OCI-LY7 (cell line): Measurements from ENCODE around the gene CCR3. TPM values are rescaled to one million over a fixed set of nuclear protein-coding genes. Genes with fewer than 3 reads are reported as not detected.

Experiments
- BruUV-seq: library from RNA; stranded (reverse); fragments of 400-500 nt; replicated peaks from 2 replicates; lab custom pipeline; 2021; lab: Mats Ljungman, UMichigan
- CTCF ChIA-PET: fragments of 300-600 bp; sonication (Branson Sonifier 250); formaldehyde crosslinking; loops from one replicate; lab custom pipeline; 2022; ENCODE audit warnings: antibody characterized with exemption; ENCODE audit not compliant: unreplicated experiment; lab: Charles Lee
- POLR2A ChIA-PET: fragments of 300-600 bp; sonication (Branson Sonifier 250); formaldehyde crosslinking; loops from one replicate; lab custom pipeline; 2022; ENCODE audit warnings: antibody characterized with exemption; lab: Charles Lee
- DNase-seq: peaks from one replicate; pipeline ENCODE4 v3.0.0-alpha.2; 2015; ENCODE audit warnings: low spot score
- H2AFZ ChIP-seq: fragments of 200-600 bp; sonication (generic), shearing (Covaris generic); 2 replicates; pipeline ENCODE4 v1.6.1; 2014; ENCODE audit warnings: mild to moderate bottlenecking, antibody characterized with exemption, low read length, moderate library complexity
- H3K27ac ChIP-seq: fragments of 200-600 bp; sonication (generic); 2 replicates; pipeline ENCODE4 v1.5.1; 2014; ENCODE audit warnings: mixed run types, low read depth, mild to moderate bottlenecking, moderate library complexity, low read length, inconsistent platforms; ENCODE audit not compliant: poor library complexity, severe bottlenecking
- H3K36me3 ChIP-seq: fragments of 200-600 bp; sonication (generic); 2 replicates; pipeline ENCODE4 v1.6.1; 2014; ENCODE audit warnings: mild to moderate bottlenecking, antibody characterized with exemption, low read length, moderate library complexity, mixed read lengths; ENCODE audit not compliant: insufficient read depth
- H3K4me1 ChIP-seq: fragments of 200-600 bp; sonication (generic); 2 replicates; pipeline ENCODE4 v1.5.1; 2014; ENCODE audit warnings: mild to moderate bottlenecking, low read length; ENCODE audit not compliant: insufficient read depth, poor library complexity, severe bottlenecking
- H3K4me2 ChIP-seq: fragments of 200-600 bp; sonication (generic); 2 replicates; pipeline ENCODE4 v1.6.1; 2014; ENCODE audit warnings: mild to moderate bottlenecking, low read length
- H3K4me3 ChIP-seq: fragments of 200-600 bp; sonication (generic); 2 replicates; pipeline ENCODE4 v1.5.1; 2014; ENCODE audit warnings: mild to moderate bottlenecking, low read depth, low read length; ENCODE audit not compliant: poor library complexity, severe bottlenecking
- H3K79me2 ChIP-seq: fragments of 200-600 bp; sonication (generic); 2 replicates; pipeline ENCODE4 v1.6.1; 2016; ENCODE audit warnings: low read depth, mild to moderate bottlenecking, low read length, moderate library complexity, mixed read lengths; ENCODE audit not compliant: insufficient read depth
- H3K9me2 ChIP-seq: fragments of 200-600 bp; sonication (generic); 2 replicates; pipeline ENCODE4 v1.6.1; 2016; ENCODE audit warnings: mild to moderate bottlenecking, low read length, mixed read lengths; ENCODE audit not compliant: insufficient read depth
- H3K9me3 ChIP-seq: fragments of 200-600 bp; sonication (generic); 2 replicates; pipeline ENCODE4 v1.6.1; 2014; ENCODE audit warnings: mild to moderate bottlenecking, mixed run types, low read length, mixed read lengths
- H4K20me1 ChIP-seq: fragments of 200-600 bp; sonication (generic); 2 replicates; pipeline ENCODE4 v1.6.1; 2014; ENCODE audit warnings: mild to moderate bottlenecking, antibody characterized with exemption, low read length, moderate library complexity, mixed read lengths; ENCODE audit not compliant: insufficient read depth
- CTCF ChIP-seq: fragments of 200-600 bp; sonication (generic); conservative IDR thresholded peaks from 2 replicates; pipeline ENCODE4 v1.5.1; 2014; ENCODE audit warnings: mild to moderate bottlenecking, antibody characterized with exemption, low read length, moderate library complexity, mixed read lengths
- EZH2phosphoT487 ChIP-seq: fragments of 200-600 bp; sonication (generic); IDR thresholded peaks from 2 replicates; pipeline ENCODE4 v1.6.1; 2018; ENCODE audit warnings: low read depth, borderline replicate concordance, mild to moderate bottlenecking, mixed run types, antibody characterized with exemption, low read length, moderate library complexity, mixed read lengths
- intact Hi-C: fragments of 100-400 bp; cut with micrococcal nuclease; formaldehyde crosslinking; loops from one replicate; pipeline ENCODE4 v1.10.0; 2022; ENCODE audit not compliant: unreplicated experiment
- total RNA-seq, 2 experiments: library from RNA; depleted of rRNA in 1 of 2; stranded (reverse); fragments of >200 nt in 1 of 2; shearing (Covaris generic) in 1 of 2; gene quantifications; 2 replicates each; pipeline ENCODE4 v1.2.3, GENCODE V29; 2014 to 2022

Gene CCR3
- total RNA-seq, 2 experiments from 2014 or later = not detected

- H3K79me2 ChIP-seq = no peaks in the 10 kb centered on the region
- no peaks in the 10 kb centered on the region for H3K9me3 ChIP-seq
- DNase-seq = peak; percentile 16
- H3K36me3 ChIP-seq = no peaks in the 10 kb centered on the region
- H4K20me1 ChIP-seq = no peaks in the 10 kb centered on the region
- H3K27ac ChIP-seq = no peak overlapping the region
- H3K4me1 ChIP-seq = no peaks in the 10 kb centered on the region
- H3K9me2 ChIP-seq = no peaks in the 10 kb centered on the region
- intact Hi-C loops = loop anchor here (10.0 kb wide), 1 partner anchor 160 kb away; the partner anchor contains the start of gene CCR5
- no peak overlapping the region for H3K4me3 ChIP-seq
- ChIA-PET POLR2A (no interaction called here), CTCF (interaction anchor here (0.8 kb wide), 1 partner anchor 128 kb away, joined by 3 read pairs; no protein-coding TSS in a partner anchor)
- no TSS peak for BruUV-seq
- TF ChIP-seq CTCF = peak; percentile 59
- TF ChIP-seq EZH2phosphoT487 = no peak
- no peak overlapping the region for H2AFZ ChIP-seq
- no peak overlapping the region for H3K4me2 ChIP-seq
These were observed 27.4 kb upstream of the CCR3 start for GRCh38 chr3:46214751-46215352.

GRCh38 chr3:46215810-46216414 is 26.3 kb upstream of the CCR3 start:
- no peak overlapping the region for H3K4me3 ChIP-seq
- H3K27ac ChIP-seq = no peak overlapping the region
- intact Hi-C loops = loop anchor here (10.0 kb wide), 1 partner anchor 159 kb away; the partner anchor contains the start of gene CCR5
- H3K79me2 ChIP-seq = no peaks in the 10 kb centered on the region
- no peaks in the 10 kb centered on the region for H3K4me1 ChIP-seq
- POLR2A ChIA-PET = no interaction called here
- TF ChIP-seq EZH2phosphoT487 (no peak), CTCF (no peak)
- no peak overlapping the region for H2AFZ ChIP-seq
- H3K4me2 ChIP-seq = no peak overlapping the region
- no peaks in the 10 kb centered on the region for H3K9me3 ChIP-seq
- H3K9me2 ChIP-seq = no peaks in the 10 kb centered on the region
- no peaks in the 10 kb centered on the region for H3K36me3 ChIP-seq
- no TSS peak for BruUV-seq
- CTCF ChIA-PET = no interaction called here
- no peak for DNase-seq
- no peaks in the 10 kb centered on the region for H4K20me1 ChIP-seq

GRCh38 chr3:46218196-46218709 is 24.0 kb upstream of the CCR3 start:
- Histone ChIP-seq H3K36me3 (no peaks in the 10 kb centered on the region), H3K27ac (no peak overlapping the region), H3K79me2 (no peaks in the 10 kb centered on the region), H2AFZ (no peak overlapping the region), H3K9me2 (no peaks in the 10 kb centered on the region), H3K9me3 (no peaks in the 10 kb centered on the region), H3K4me1 (no peaks in the 10 kb centered on the region), H3K4me2 (no peak overlapping the region), H4K20me1 (no peaks in the 10 kb centered on the region), H3K4me3 (no peak overlapping the region)
- CTCF ChIA-PET = no interaction called here
- no TSS peak for BruUV-seq
- TF ChIP-seq CTCF (no peak), EZH2phosphoT487 (no peak)
- POLR2A ChIA-PET = interaction anchor here (1.1 kb wide), 1 partner anchor 153 kb away, joined by 3 read pairs; no protein-coding TSS in a partner anchor
- no peak for DNase-seq
- intact Hi-C loops = loop anchor here (10.0 kb wide), 1 partner anchor 157 kb away; the partner anchor contains the start of gene CCR5
